Measurements from ENCODE around the gene CCDC51.
"Not testable (repeated sequence)": the region's sequence is repeated elsewhere in the genome, so short reads cannot be mapped to it uniquely, and the experiment has no call there.

The CCDC51 gene

DNA sequence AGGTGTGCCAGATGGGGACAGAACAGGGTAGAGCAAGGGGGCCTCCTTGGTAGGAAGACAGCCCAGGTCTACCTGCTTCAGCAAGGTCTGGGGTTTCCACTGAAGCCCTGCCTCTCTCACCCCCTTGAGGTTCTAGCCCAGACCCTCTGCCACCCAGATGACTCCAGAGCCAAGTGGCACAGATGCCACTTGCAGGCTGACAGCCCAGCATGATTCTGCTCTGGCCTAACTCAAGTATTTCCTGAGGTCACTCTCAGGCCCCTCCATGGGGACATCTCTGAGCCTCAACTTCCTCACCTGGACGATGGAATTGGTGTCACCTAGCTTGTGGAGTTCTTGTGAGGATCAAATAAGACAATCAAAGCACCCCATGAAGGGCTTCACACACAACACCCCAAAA, 33.9 kb downstream of the CCDC51 start:
- DNase-seq (ENCODE audit: low read depth) = no peak

DNA sequence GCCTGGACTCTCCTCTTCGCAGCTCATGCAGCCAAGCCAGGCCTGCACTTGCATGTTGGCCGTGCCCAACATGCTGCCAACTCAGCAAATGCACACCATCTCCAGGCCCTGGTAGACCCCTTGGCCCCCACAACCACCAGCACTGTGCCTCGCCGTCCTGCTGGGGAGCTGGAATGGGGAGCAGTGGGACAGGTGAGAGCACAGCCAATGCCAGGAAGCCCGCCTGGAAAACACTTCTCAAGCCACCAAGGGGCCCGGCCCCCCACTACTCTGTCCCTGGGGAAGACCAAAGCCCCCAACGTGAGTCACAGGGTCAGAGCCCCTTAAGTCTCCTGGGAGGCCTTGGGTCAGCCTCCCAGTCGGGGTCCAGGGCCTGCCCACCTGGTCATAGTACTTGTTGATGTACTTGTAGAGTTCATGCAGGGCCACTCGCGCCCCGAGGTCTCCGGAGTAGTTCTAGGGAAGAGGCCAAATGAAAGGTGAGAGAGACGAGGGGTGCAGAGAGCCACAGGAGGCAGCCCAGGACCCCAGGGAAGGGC, 34.5 kb downstream of the CCDC51 start:
- no peak for DNase-seq (ENCODE audit: low read depth)

DNA sequence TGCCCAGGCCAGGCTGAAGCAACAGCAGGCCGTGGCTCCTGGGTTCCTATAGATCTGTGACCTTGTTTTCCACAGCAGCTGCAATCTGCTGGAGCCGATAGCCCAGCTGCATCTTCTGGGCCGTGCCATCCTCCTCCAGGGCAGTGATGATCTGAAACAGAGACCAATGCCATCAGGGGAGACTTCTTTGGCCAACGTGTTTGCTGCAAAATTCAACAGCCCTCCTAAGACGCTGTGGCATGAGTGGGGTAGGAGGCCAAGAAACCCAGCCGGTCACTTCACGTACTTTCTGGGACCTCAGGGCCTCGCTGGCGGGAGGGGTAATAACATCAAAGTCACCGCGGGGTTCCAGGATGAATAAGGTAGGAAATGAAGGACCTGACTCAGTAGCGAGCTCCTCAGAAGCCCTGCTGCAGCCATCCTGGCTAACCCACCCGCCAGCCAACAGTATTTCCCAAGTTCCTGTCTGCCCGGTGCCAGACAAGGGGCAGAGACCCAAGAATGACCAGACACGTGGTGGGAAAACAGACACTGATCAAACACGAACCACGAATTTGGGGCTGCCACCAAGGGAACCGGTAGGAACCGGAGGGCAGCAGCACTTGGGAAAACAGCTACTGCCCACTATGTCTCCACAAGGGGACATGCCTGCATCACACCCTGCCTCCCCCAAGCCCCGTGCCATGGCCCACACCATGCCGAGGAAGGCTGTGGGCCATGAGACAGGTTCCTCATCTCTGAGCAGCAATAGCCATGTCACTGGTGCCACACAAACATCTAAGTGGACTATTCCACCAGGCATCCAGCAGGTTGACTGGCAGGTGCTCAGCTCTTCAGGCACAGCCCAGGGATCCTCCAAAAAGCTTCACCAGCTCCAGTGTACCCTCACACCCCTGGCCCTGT, 35.2 kb downstream of the CCDC51 start:
- no peak for DNase-seq (ENCODE audit: low read depth)

DNA sequence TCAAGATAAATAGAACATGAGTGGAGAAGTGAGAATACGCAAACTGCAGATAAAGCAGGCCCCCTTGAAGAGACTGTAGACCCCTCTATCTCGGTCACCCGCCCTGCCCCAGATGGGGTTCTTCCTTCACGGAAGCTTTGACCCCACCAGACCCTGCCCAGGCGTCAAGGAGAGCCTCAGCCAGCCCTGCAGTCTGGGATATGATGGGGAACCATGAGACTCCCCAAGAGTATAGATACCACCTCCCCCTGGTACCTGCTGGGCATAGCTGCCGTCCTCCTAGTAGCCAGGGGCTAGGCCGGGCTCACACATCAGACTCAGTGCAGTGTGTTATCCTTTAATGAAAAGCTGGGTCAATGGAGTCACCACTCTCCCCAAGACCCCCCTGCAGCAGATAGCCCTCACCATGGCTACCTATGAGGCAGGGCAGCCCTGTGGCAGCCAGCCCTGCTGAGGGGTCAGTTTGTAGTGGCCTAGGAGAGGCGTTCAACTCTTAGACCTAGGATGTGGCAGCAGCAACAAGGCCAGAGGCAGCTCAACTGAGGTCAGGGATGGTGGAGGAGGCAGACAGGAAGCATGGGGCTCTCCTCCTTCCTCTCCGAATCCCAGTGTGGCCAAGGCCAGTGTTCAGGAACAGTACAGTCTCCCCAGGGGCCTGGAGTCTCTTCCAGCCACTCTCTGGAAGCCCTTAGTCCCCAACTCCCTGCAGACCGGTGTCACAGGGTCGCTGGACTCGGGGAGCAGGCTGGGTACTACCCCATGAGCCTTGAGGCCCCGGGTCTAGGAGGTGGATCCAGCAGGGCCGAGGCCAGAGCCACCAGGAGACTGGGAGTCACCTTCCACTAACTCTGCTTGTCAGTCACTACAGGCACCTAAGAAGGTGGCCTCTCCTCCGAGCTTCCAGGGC, 36.1 kb downstream of the CCDC51 start:
- no peak for DNase-seq (ENCODE audit: low read depth)

DNA sequence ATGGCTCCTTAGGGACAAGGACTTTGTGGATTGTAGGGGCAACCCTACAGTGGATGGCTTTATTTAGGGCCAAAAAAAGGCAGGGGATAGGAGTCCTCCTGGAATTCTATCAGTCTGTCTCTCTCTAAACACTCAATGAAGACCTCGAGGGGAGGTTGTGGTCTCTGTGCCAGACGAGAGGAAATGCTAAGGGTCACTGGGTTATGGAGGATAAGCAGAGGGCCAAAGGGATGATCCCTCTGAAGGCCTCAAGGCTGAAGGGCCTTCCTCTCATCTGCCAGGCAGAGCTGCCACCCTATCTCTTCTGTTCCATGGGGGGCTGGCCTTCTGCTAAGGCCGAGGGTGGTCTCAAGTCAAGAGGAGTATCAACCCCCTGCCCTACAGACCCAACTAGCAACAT, 37.0 kb downstream of the CCDC51 start:
- no peak for DNase-seq (ENCODE audit: low read depth)

DNA sequence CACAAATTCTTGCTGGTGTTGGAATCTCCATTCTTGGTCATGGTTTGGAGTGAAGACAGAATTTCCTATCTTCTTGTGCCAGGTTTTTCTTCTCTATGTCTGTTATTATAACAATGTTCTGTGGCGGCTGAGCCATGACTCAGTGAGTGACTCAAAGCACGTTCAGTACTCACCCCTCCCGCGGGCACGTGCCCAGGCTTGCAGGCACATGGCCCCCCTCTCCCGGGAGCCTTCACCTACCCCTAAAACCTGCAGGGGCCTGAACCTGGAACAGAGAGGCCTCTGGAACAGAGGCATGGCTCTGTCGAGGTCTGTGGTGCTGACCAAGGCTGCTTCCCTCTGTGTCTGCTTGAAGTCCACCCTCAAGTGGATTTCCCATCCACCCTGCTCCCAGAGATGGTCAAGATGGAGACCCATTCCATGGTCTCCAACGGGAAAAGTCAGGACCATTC, 37.6 kb downstream of the CCDC51 start:
- no peak for DNase-seq (ENCODE audit: low read depth)

DNA sequence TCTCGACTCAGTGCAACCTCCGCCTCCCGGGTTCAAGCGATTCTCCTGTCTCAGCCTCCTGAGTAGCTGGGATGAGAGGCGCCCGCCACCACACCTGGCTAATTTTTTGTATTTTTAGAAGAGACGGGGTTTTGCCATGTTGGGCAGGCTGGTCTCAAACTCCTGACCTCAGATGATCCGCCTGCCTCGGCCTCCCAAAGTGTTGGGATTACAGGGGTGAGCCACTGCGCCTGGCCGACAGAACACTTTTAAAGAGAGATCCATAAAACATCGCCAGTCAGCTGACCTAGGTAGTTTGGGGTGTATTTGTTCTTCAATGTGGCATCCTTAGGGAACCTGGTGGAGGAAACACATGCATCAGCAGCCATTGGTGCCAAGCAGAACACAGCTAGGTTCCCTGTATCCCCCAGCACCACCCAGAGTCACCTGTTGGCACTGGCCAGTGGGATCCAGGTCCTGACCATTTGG, 38.5 kb downstream of the CCDC51 start:
- not testable (repeated sequence) for DNase-seq (ENCODE audit: low read depth)

DNA sequence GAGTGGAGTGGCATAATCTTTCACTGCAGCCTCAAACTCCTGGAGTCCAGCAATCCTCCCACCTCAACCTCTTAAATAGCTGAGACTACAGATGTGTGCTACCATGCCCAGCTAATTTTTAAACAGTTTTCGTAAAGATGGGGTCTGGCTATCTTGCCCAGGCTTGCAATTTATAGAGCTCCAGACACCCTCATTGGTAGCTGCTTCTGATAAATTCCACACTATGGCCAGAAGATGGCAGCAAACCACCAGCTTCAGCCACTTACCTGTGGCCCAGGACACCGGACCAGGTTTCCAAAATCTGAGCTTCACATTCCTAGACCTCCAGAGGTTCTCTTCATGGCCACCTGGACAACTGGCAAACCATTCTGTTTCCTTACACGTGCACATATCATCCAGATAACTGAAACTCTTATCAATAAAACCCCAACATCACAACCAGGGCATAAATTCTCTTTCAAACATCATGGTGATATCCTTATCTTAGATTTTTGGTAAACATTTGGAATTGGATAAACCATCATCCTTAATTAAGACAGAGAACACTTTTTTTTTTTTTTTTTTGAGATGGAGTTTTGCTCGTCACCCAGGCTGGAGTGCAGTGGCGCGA, 39.0 kb downstream of the CCDC51 start:
- DNase-seq (ENCODE audit: low read depth) = peak; percentile 61

DNA sequence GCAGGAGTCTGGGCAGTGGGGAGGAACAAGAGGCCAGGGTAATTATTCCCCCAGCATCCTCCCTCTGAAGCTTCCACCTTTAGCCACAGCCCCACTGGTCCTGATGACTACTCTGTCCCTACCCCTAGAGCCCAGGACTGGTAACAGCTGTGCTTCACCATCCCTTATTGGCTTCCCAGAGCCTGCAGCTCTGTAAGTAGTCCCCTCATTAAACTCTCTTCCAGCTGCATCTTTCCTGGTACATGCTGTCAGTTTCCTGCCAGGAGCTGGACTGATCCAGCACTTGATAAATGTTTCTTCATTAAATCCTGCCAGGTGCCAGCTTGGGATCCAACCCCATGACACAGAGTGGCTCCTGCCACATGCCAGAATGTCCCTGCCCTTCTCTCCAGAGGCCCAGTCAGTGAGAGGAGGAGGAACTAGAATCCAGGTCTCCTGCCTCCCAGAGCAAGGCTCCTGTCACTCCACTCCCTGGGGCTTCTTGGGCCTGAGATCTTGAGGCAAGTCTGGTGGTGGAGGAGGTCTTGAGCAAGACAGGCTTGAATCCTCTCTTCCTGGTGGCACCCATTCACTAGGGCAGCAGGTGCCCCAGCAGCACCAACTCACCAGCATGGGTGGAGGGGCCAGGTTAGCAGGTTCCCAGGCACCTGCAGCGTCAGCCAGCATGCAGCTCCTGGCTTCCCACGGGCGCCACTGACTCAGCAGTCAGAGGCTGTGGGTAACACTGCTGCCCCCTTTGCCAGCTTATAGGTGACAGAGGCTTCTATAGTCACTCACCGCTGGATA, 40.3 kb downstream of the CCDC51 start:
- DNase-seq (ENCODE audit: low read depth) = no peak

DNA sequence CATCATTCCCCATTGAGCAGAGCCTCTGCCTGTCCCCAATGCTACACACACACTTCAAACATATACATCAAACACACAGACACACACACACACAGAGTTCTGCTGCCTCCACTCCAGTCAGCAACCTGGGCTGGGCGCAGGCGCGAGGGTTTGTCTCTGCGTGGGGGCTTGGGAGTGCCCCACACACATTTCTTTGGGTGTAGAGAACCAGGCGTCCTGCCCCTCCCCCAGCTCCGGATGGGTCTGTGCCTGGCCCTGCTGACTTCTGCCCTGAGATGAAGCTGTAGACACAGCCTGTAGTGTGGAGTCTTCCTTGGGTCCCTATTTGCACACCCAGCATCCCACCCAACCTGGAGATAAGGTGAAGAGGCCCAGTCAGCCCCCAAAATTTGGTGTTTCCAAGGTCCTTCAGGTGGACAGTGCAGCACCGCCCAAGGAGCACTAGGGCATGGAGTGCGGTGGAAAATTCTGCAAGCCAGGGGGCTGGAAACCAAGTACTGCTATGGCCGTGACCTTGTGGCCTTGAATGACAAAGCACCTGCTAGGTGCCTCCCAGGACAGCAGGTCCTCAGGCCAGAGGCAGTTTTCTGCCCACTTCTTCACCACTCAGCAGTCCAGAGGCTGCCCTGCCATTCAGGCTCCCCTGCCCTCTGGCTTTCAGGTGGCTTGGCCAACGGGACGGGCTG, 41.1 kb downstream of the CCDC51 start:
- DNase-seq (ENCODE audit: low read depth) = no peak

DNA sequence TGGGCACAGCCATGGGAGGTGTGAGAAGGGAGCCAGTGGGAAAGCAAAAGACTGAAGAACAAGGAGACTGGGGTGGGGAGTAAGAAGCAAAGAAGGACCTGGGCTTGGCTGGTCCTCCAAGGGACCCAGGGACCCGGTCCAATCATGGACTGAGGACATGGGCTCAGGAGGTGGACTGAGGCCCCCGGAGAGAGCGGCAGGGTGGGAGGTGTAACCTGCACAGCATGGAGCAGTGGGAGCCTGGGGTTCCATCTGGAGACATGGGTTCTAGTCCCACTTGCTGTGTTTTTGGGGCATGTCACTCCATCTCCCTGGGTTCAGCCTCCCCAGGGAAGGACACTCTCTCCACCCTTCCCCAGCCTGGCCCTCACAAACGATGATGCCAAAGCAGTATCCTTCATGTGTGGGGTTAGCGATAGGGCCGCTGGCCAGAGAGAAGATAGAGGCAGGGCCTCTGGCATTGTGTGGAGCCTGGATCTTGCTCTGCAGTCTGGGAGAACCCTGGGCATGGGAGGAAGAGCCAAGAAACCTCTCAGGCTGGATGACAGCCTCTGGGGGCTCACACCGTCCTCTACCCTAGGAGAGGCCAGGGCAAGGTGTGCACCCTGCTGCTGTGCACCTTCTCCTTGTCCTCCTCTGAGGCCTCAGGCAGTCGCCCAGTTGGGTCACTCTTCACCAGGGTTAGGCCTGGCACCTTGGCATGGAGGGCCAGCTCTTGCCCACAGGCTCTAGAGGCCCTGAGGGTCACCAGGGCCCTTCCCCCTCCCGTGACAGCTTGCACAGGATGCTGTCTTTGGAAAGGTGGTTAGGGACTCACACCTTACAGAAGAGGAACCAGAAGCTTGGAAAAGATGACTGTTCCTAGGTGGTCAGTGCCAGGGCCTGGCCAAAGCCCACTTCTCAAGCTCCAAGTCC, 41.9 kb downstream of the CCDC51 start:
- no peak for DNase-seq (ENCODE audit: low read depth)

DNA sequence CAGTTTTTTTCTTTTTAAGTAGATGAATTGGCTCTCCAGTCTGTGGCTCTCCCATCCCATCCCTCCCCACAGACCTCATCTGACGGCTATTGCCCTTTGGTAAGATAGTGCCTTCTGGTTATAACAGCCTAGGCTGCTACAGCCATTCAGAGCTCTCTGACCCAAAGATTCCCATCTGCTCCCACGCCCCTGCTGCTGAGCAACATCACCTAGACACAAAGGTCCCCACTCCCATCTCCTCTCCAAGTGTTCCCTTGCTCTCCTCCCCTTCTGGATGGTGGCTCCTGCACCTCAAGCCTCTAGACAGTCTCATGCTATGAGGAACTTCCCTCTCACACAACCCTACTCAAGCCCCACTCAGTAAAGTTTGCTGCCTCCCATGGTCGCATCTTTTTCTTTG, 44.2 kb downstream of the CCDC51 start:
- no peak for DNase-seq (ENCODE audit: low read depth)

DNA sequence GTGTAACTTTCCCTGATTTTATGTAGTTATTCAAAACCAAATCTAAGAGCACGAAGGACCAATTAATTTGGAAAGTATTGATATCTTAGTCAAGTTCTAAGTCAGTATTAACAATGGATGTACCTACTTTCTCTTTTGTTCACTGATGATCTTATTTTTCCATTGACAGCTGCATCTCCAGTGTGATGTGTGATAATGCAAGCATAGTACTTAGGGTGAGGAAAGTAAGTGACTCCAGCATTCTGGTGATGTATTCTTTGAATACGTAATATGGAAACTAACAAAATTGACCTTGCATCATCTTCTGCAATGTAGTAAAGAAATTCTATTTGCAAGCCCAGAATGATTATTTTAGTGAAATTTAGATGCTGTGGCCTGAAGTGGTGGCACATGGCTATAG, 45.5 kb downstream of the CCDC51 start:
- no peak for DNase-seq (ENCODE audit: low read depth)

DNA sequence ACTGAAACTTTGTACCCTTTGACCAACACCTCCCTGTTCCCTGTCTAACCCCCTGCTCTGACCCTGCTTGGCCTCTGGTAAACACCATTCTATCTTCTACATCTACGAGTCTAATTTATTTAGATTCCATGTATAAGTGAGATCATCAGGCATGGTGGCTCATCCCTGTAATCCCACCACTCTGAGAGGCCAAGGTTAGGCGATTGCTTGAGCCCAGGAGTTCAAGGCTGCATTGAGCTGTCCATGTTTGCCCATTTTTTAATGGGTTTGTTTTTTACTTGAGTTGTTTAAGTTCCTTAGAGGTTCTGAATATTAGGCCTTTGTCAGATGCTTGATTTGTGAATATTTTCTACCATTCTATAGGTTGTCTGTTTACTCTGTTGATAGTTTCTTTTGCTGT, 51.0 kb downstream of the CCDC51 start:
- no peak for DNase-seq (ENCODE audit: low read depth)

DNA sequence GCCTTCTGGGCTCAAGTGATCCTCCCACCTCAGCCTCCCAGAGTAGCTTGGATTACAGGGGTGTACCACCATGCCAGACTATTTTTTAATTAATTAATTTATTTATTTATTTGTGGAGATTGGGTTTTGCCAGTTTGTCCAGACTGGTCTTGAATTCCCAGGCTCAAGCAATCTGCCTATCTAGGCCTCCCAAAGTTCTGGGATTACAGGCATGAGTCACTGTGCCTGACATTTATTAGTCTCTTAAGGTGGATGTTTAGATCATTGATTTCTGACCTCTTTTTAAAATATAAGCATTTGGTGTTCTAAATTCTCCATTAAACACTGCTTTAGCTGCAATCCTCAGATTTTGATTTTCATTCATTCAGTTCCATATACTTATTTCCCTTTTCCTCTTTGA, 52.3 kb downstream of the CCDC51 start:
- DNase-seq (ENCODE audit: low read depth) = no peak
